Gastroesophageal sphincter (tissue), 4 donors: ENCODE measurements around the gene MISP. TPM values are rescaled to one million over a fixed set of nuclear protein-coding genes. Genes with fewer than 3 reads are reported as not detected.

Experiments used
- ATAC-seq: fragments of 150-250 bp; one replicate; pipeline ENCODE4 v1.9.1; 2016; ENCODE audit warnings: mild to moderate bottlenecking, moderate library complexity
- H3K27ac ChIP-seq, 4 donors: fragments of 200-600 bp; sonication (generic) in 3 of 4; 1 replicate in 3 of 4; 2 replicates in 1 of 4; pipeline ENCODE4 v1.5.1; 2016 to 2019
- H3K27me3 ChIP-seq: fragments of 200-600 bp; sonication (generic); one replicate; pipeline ENCODE4 v1.5.1; 2019
- H3K36me3 ChIP-seq, 2 donors: fragments of 200-600 bp; sonication (generic); one replicate each; pipeline ENCODE4 v1.5.1; 2019; ENCODE audit warnings: control low read depth in 1 of 2
- H3K4me1 ChIP-seq, 3 donors: fragments of 200-600 bp; sonication (generic); 1 replicate in 2 of 3; 2 replicates in 1 of 3; pipeline ENCODE4 v1.5.1; 2016 to 2019; ENCODE audit warnings: control low read depth in 2 of 3
- H3K4me3 ChIP-seq, 2 donors: fragments of 200-600 bp; sonication (generic); one replicate each; pipeline ENCODE4 v1.5.1; 2019; ENCODE audit warnings: mild to moderate bottlenecking in 1 of 2, moderate library complexity in 1 of 2
- H3K9me3 ChIP-seq, 3 donors: fragments of 200-600 bp; sonication (generic); one replicate each; pipeline ENCODE4 v1.5.1; 2017 to 2019; ENCODE audit warnings: control low read depth in 2 of 3
- CTCF ChIP-seq, 4 experiments: fragments of 200-600 bp in 2 of 4; fragments of 450-650 bp in 2 of 4; sonication (generic) in 1 of 4; IDR thresholded peaks; one replicate each; pipeline ENCODE4 v1.5.1; 2017 to 2019; ENCODE audit warnings: antibody characterized with exemption in 4 of 4, mild to moderate bottlenecking in 2 of 4, moderate library complexity in 2 of 4
- EP300 ChIP-seq: sonication (generic); formaldehyde crosslinking; IDR thresholded peaks from one replicate; pipeline ENCODE4 v1.6.1; 2017; ENCODE audit warnings: antibody characterized with exemption, mild to moderate bottlenecking
- POLR2A ChIP-seq, 2 donors: fragments of 450-650 bp; IDR thresholded peaks; one replicate each; pipeline ENCODE4 v1.6.1; 2017; ENCODE audit warnings: antibody characterized with exemption in 2 of 2, mild to moderate bottlenecking in 2 of 2, moderate library complexity in 1 of 2
- POLR2AphosphoS5 ChIP-seq: sonication (generic); formaldehyde crosslinking; IDR thresholded peaks from one replicate; pipeline ENCODE4 v1.6.1; 2017; ENCODE audit warnings: antibody characterized with exemption
- WGBS, 2 donors: methylation state at CpG; one replicate each; pipeline ENCODE4 v1.1.5; 2018; ENCODE audit warnings: low coverage in 1 of 2; 5-methylcytosine and 5-hydroxymethylcytosine counted together
- total RNA-seq, 4 donors: library from RNA; depleted of rRNA; stranded (reverse); fragments of >200 nt; gene quantifications; one replicate each; pipeline ENCODE4 v1.1.0, GENCODE V29; 2016

Gene MISP
- total RNA-seq, 4 donors from 2014 or later: 0.52 TPM; not detected in 3

- WGBS, 2 donors: no CpG with 5 or more reads among the region's 129 CpGs
- H3K4me1 ChIP-seq: peaks cover 5 to 63% (median 53%) of the 10 kb centered on the region in 3 donors
Measured at GRCh38 chr19:797528-798414, 46.9 kb downstream of the MISP start.

GRCh38 chr19:798415-799075 is 47.6 kb downstream of the MISP start:
- peak overlapping the region; percentile 79 to 98 for H3K4me3 ChIP-seq
- no peaks in the 10 kb centered on the region for H3K9me3 ChIP-seq
- H3K27me3 ChIP-seq: no peaks in the 10 kb centered on the region
- 0% methylated on average over 4 of the region's 44 CpGs; no CpG with 5 or more reads in 1 of the 2 donors for WGBS, 2 donors
- peaks cover 5 to 71% (median 59%) of the 10 kb centered on the region in 3 donors for H3K4me1 ChIP-seq
- no peak for ATAC-seq
- H3K27ac ChIP-seq: peak overlapping the region in 3 of 4 donors; percentile 99 to 100 (median 99)
- H3K36me3 ChIP-seq: peaks cover 0 to 19% of the 10 kb centered on the region in 2 donors
- TF ChIP-seq POLR2AphosphoS5 (no peak), CTCF (IDR thresholded peaks at IDR 0.05) (no peak), EP300 (no peak), POLR2A (IDR thresholded peaks at IDR 0.05) (no peak)

More at GRCh38 chr19:797528-798414, 46.9 kb downstream of the MISP start:
- peak overlapping the region; percentile 79 to 98 for H3K4me3 ChIP-seq
- no peaks in the 10 kb centered on the region for H3K27me3 ChIP-seq
- peak; percentile 47 for ATAC-seq
- peak overlapping the region; percentile 72 to 100 (median 99) for H3K27ac ChIP-seq
- no peaks in the 10 kb centered on the region for H3K9me3 ChIP-seq
- TF ChIP-seq POLR2AphosphoS5: peak; percentile 86
- TF ChIP-seq POLR2A (IDR thresholded peaks at IDR 0.05): peak in 1 of 2 donors; percentile 37
- no peak for TF ChIP-seq CTCF (IDR thresholded peaks at IDR 0.05)
- TF ChIP-seq EP300: no peak
- peaks cover 0 to 15% of the 10 kb centered on the region in 2 donors for H3K36me3 ChIP-seq

GRCh38 chr19:799076-799881 is 48.4 kb downstream of the MISP start:
- H3K36me3 ChIP-seq: peaks cover 0 to 26% of the 10 kb centered on the region in 2 donors
- TF ChIP-seq EP300 (no peak), CTCF (IDR thresholded peaks at IDR 0.05) (peak in 2 of 4 experiments; percentile 7 to 11), POLR2A (IDR thresholded peaks at IDR 0.05) (no peak)
- WGBS, 2 donors: 6 to 13% methylated on average over 3 to 12 of the region's 28 CpGs
- H3K9me3 ChIP-seq: no peaks in the 10 kb centered on the region
- peaks cover 5 to 78% (median 62%) of the 10 kb centered on the region in 3 donors for H3K4me1 ChIP-seq
- H3K27ac ChIP-seq: peak overlapping the region in 3 of 4 donors; percentile 99 to 100 (median 99)
- H3K4me3 ChIP-seq: peak overlapping the region; percentile 79 to 98
- no peaks in the 10 kb centered on the region for H3K27me3 ChIP-seq
- no peak for ATAC-seq

- H3K36me3 ChIP-seq: peaks cover 0 to 38% of the 10 kb centered on the region in 2 donors
- TF ChIP-seq CTCF (IDR thresholded peaks at IDR 0.05) (no peak), POLR2AphosphoS5 (no peak), POLR2A (IDR thresholded peaks at IDR 0.05) (no peak), EP300 (no peak)
- no peak for ATAC-seq
- H3K27ac ChIP-seq: peak overlapping the region in 3 of 4 donors; percentile 63 to 99 (median 71)
- WGBS, 2 donors: 33 to 39% methylated on average over 1 to 3 of the region's 17 CpGs
- peak overlapping the region in 1 of 2 donors; percentile 98 for H3K4me3 ChIP-seq
- peaks cover 5 to 86% (median 62%) of the 10 kb centered on the region in 3 donors for H3K4me1 ChIP-seq
- no peaks in the 10 kb centered on the region for H3K27me3 ChIP-seq
- H3K9me3 ChIP-seq: no peaks in the 10 kb centered on the region
Measured at GRCh38 chr19:800360-801029, 49.6 kb downstream of the MISP start.
